Calu3 (cell line): ENCODE measurements around the gene SS18L1. TPM values are rescaled to one million over a fixed set of nuclear protein-coding genes. Genes with fewer than 3 reads are reported as not detected.

Source experiments
- BruUV-seq: library from RNA; stranded (reverse); fragments of 400-500 nt; replicated peaks from 2 replicates; lab custom pipeline; 2021; lab: Mats Ljungman, UMichigan
- CTCF ChIA-PET: fragments of 300-600 bp; sonication (Branson Sonifier 250); formaldehyde crosslinking; loops from one replicate; lab custom pipeline; 2022; ENCODE audit warnings: antibody characterized with exemption; lab: Charles Lee
- DNase-seq: peaks from one replicate; pipeline ENCODE4 v3.0.0; 2022
- H3K27ac Mint-ChIP-seq: one replicate; pipeline ENCODE4 v1.8.0; 2022; ENCODE audit warnings: mixed read lengths; ENCODE audit not compliant: unreplicated experiment
- H3K27me3 Mint-ChIP-seq: one replicate; pipeline ENCODE4 v1.8.0; 2022; ENCODE audit warnings: mixed read lengths; ENCODE audit not compliant: unreplicated experiment
- H3K36me3 Mint-ChIP-seq: one replicate; pipeline ENCODE4 v1.8.0; 2022; ENCODE audit warnings: mild to moderate bottlenecking, moderate library complexity, mixed read lengths; ENCODE audit not compliant: insufficient read depth, unreplicated experiment
- H3K4me1 Mint-ChIP-seq: one replicate; pipeline ENCODE4 v1.8.0; 2022; ENCODE audit warnings: mild to moderate bottlenecking, low read depth, mixed read lengths; ENCODE audit not compliant: unreplicated experiment
- H3K4me3 Mint-ChIP-seq: one replicate; pipeline ENCODE4 v1.8.0; 2022; ENCODE audit warnings: mild to moderate bottlenecking, low read depth, moderate library complexity, mixed read lengths; ENCODE audit not compliant: unreplicated experiment
- H3K9me3 Mint-ChIP-seq: one replicate; pipeline ENCODE4 v1.8.0; 2022; ENCODE audit warnings: low read depth, mixed read lengths; ENCODE audit not compliant: unreplicated experiment
- CTCF ChIP-seq: fragments of 200-600 bp; IDR thresholded peaks from one replicate; pipeline ENCODE4 v1.8.0; 2022; ENCODE audit warnings: antibody characterized with exemption; ENCODE audit not compliant: unreplicated experiment
- intact Hi-C: fragments of 100-400 bp; cut with micrococcal nuclease; formaldehyde crosslinking; loops from one replicate; pipeline ENCODE4 v1.10.0; 2022; ENCODE audit not compliant: unreplicated experiment
- total RNA-seq: library from RNA; stranded (reverse); gene quantifications from 2 replicates; pipeline ENCODE4 v1.2.3, GENCODE V29; 2022

The SS18L1 gene
- total RNA-seq, 1 experiment from 2014 or later = 47.4 TPM

- Mint-ChIP-seq H3K36me3 (peaks cover 65% of the 10 kb centered on the region), H3K9me3 (no peaks in the 10 kb centered on the region), H3K27me3 (no peaks in the 10 kb centered on the region), H3K4me3 (no peak overlapping the region), H3K27ac (no peak overlapping the region), H3K4me1 (no peaks in the 10 kb centered on the region)
- TF ChIP-seq CTCF = no peak
- CTCF ChIA-PET = interaction anchor here (0.6 kb wide), 1 partner anchor 85 kb away, joined by 3 read pairs; no protein-coding TSS in a partner anchor
- no TSS peak for BruUV-seq
- intact Hi-C loops = no loop called here
- no peak for DNase-seq
These were observed 27.0 kb downstream of the SS18L1 start for GRCh38 chr20:62170536-62170935.

GRCh38 chr20:62171245-62171644 is 27.7 kb downstream of the SS18L1 start:
- no peak for DNase-seq
- intact Hi-C loops = no loop called here
- CTCF ChIA-PET = interaction anchor here (0.6 kb wide), 1 partner anchor 86 kb away, joined by 3 read pairs; no protein-coding TSS in a partner anchor
- Mint-ChIP-seq H3K27ac (no peak overlapping the region), H3K9me3 (no peaks in the 10 kb centered on the region), H3K4me1 (no peaks in the 10 kb centered on the region), H3K27me3 (no peaks in the 10 kb centered on the region), H3K36me3 (peaks cover 60% of the 10 kb centered on the region), H3K4me3 (no peak overlapping the region)
- no peak for TF ChIP-seq CTCF
- BruUV-seq = no TSS peak

- peaks cover 64% of the 10 kb centered on the region for H3K36me3 Mint-ChIP-seq
- CTCF ChIA-PET = no interaction called here
These were observed 29.1 kb downstream of the SS18L1 start for GRCh38 chr20:62172666-62173065.

GRCh38 chr20:62174021-62174804 is 30.6 kb downstream of the SS18L1 start:
- TF ChIP-seq CTCF = no peak
- Mint-ChIP-seq H3K27me3 (no peaks in the 10 kb centered on the region), H3K36me3 (peaks cover 53% of the 10 kb centered on the region), H3K4me1 (no peaks in the 10 kb centered on the region), H3K4me3 (no peak overlapping the region), H3K27ac (no peak overlapping the region), H3K9me3 (no peaks in the 10 kb centered on the region)
- DNase-seq = no peak
- CTCF ChIA-PET = no interaction called here
- no TSS peak for BruUV-seq
- intact Hi-C loops = no loop called here

More at GRCh38 chr20:62172666-62173065, 29.1 kb downstream of the SS18L1 start:
- Mint-ChIP-seq H3K9me3 (no peaks in the 10 kb centered on the region), H3K4me1 (no peaks in the 10 kb centered on the region), H3K27ac (no peak overlapping the region), H3K4me3 (no peak overlapping the region), H3K27me3 (no peaks in the 10 kb centered on the region)
- TF ChIP-seq CTCF = no peak
- no TSS peak for BruUV-seq
- intact Hi-C loops = no loop called here
- DNase-seq = no peak
